Measurements from ENCODE around the gene KRT17. TPM values are rescaled to one million over a fixed set of nuclear protein-coding genes. Genes with fewer than 3 reads are reported as not detected.

KRT17 gene
- not detected for total RNA-seq
- 0.36 TPM for polyA plus RNA-seq (2013, experiment 1 of 2)
- polyA plus RNA-seq (2013, experiment 2 of 2): 0.62 TPM
- long read RNA-seq, experiment 1: 0 reads
- long read RNA-seq, experiment 2: 0 reads
- long read RNA-seq, experiment 3, partial matches to known transcripts: 1 of 1 reads
- long read RNA-seq, experiment 3, other reads (novel, unspliced or antisense): 0 of 1 reads
- long read RNA-seq, experiment 4, partial matches to known transcripts: 0 of 1 reads
- long read RNA-seq, experiment 4, other reads (novel, unspliced or antisense): 0 of 1 reads

DNA sequence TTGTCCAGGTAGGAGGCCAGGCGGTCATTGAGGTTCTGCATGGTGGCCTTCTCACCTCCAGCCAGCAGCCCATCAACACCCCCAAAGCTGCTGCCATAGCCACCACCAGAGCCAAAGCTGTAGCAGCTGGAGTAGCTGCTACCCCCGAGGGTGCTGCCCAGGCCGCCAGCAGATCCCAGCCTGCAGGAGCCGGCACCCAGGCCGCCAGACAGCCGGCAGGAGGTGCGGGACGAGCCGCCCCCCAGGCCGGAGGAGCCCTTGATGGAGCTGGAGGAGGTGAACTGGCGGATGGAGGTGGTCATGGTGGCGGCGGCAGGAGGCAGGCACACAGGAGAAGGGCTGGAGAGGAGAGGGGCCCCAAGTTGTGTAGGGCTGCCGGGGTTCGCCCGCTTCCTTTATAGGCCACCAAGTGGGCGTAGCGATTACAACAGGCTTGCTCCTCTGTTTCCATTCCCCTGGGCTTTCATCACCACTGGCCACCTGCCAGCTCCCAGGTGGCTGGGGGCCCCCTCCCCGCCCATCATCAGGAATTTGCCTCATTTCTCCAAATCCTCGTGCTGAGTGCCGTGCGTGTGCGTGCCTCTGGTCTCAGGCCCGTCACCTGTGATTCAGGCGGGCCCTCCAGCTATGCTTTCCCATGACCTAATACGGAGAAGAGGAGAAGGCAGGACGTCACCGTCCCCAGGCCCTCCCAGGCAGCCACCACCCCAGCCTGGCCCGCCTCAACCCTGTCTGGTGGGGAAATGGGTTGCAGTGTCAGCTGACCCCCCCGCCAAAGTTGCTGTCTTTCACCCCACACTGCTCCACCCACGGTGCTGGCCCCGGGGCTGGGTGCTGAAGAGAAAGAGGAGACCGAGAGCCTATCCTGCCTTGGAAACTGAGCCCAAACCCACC is at the start of gene KRT17:
Gene KRT17, minus strand, starts transcription at position 368 of the 894 bp plus-strand sequence. Its CDS starts 66 bp downstream, at position 302.
- H3K27ac ChIP-seq (ENCODE audit: low read depth, low read length): no peak within 1 kb of the TSS
- H3K27ac Mint-ChIP-seq: no peak within 1 kb of the TSS
- WGBS, 2 experiments (ENCODE audit: insufficient coverage in 1 of 2, insufficient read length in 1 of 2): 80 to 91% methylated on average over 1 to 31 of the region's 33 CpGs

DNA sequence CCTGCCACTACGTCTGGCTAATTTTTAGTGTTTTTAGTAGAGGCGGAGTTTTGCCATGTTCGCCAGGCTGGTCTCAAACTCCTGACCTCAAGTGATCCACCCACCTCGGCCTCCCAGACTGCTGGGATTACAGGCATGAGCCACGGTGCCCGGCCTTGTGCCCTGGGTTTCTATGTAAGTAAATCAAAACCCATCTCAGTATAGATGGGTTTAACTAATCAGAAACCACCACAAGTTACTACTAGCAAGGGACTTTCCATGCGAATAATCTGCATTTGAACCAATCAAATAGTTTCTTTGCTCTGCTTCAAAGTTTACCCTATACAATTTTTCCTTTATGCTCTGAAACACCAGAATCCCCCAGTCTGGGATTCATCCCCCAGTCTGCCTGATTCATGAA is 47.8 kb upstream of the KRT17 start:
- peak; percentile 33 for DNase-seq
- Mint-ChIP-seq H3K36me3 (ENCODE audit: low read depth) (no peaks in the 10 kb centered on the region), H3K4me1 (peaks cover 19% of the 10 kb centered on the region), H3K27me3 (ENCODE audit: insufficient read depth) (peaks cover 9% of the 10 kb centered on the region), H3K27ac (no peak overlapping the region), H3K4me3 (no peak overlapping the region), H3K9me3 (peaks cover 3% of the 10 kb centered on the region)
- no peak overlapping the region for H3K9ac ChIP-seq (ENCODE audit: extremely low read depth, low read length, poor library complexity, severe bottlenecking)
- no peaks in the 10 kb centered on the region for H3K36me3 ChIP-seq (ENCODE audit: control insufficient read depth, insufficient read depth, low read length)
- no peak overlapping the region for H3K4me3 ChIP-seq (ENCODE audit: low read length)
- 89 to 92% methylated on average over 4 to 7 of the region's 7 CpGs for WGBS, 2 experiments (ENCODE audit: insufficient coverage in 1 of 2, insufficient read length in 1 of 2)
- peaks cover 2% of the 10 kb centered on the region for H3K4me1 ChIP-seq (ENCODE audit: control insufficient read depth, insufficient read depth, low read length)
- H3K27ac ChIP-seq (ENCODE audit: low read depth, low read length): no peak overlapping the region
- H3K9me3 ChIP-seq (ENCODE audit: control insufficient read depth, low read length): no peaks in the 10 kb centered on the region
- H3K27me3 ChIP-seq (ENCODE audit: control insufficient read depth, insufficient read depth, low read length, poor library complexity, severe bottlenecking): peaks cover 6% of the 10 kb centered on the region
- TF ChIP-seq, protein P1, sequence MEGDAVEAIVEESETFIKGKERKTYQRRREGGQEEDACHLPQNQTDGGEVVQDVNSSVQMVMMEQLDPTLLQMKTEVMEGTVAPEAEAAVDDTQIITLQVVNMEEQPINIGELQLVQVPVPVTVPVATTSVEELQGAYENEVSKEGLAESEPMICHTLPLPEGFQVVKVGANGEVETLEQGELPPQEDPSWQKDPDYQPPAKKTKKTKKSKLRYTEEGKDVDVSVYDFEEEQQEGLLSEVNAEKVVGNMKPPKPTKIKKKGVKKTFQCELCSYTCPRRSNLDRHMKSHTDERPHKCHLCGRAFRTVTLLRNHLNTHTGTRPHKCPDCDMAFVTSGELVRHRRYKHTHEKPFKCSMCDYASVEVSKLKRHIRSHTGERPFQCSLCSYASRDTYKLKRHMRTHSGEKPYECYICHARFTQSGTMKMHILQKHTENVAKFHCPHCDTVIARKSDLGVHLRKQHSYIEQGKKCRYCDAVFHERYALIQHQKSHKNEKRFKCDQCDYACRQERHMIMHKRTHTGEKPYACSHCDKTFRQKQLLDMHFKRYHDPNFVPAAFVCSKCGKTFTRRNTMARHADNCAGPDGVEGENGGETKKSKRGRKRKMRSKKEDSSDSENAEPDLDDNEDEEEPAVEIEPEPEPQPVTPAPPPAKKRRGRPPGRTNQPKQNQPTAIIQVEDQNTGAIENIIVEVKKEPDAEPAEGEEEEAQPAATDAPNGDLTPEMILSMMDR (conservative IDR thresholded peaks at IDR 0.05): no peak

More for the DNA sequence above, at the start of gene KRT17:
- Histone ChIP-seq H3K4me3 (ENCODE audit: low read length) (no peak within 1 kb of the TSS), H3K27me3 (ENCODE audit: control insufficient read depth, insufficient read depth, low read length, poor library complexity, severe bottlenecking) (no peaks in the 10 kb centered on the region), H3K9me3 (ENCODE audit: control insufficient read depth, low read length) (no peaks in the 10 kb centered on the region), H3K9ac (ENCODE audit: extremely low read depth, low read length, poor library complexity, severe bottlenecking) (no peak within 1 kb of the TSS), H3K36me3 (ENCODE audit: control insufficient read depth, insufficient read depth, low read length) (no peaks in the 10 kb centered on the region), H3K4me1 (ENCODE audit: control insufficient read depth, insufficient read depth, low read length) (no peaks in the 10 kb centered on the region)
- no peaks in the 10 kb centered on the region for H3K9me3 Mint-ChIP-seq
- TF ChIP-seq, protein P1 (conservative IDR thresholded peaks at IDR 0.05): peak; percentile 12
- no peak within 1 kb of the TSS for H3K4me3 Mint-ChIP-seq
- no peaks in the 10 kb centered on the region for H3K36me3 Mint-ChIP-seq (ENCODE audit: low read depth)
- H3K4me1 Mint-ChIP-seq: no peaks in the 10 kb centered on the region
- peaks cover 3% of the 10 kb centered on the region for H3K27me3 Mint-ChIP-seq (ENCODE audit: insufficient read depth)
- DNase-seq: peak; percentile 69

DNA sequence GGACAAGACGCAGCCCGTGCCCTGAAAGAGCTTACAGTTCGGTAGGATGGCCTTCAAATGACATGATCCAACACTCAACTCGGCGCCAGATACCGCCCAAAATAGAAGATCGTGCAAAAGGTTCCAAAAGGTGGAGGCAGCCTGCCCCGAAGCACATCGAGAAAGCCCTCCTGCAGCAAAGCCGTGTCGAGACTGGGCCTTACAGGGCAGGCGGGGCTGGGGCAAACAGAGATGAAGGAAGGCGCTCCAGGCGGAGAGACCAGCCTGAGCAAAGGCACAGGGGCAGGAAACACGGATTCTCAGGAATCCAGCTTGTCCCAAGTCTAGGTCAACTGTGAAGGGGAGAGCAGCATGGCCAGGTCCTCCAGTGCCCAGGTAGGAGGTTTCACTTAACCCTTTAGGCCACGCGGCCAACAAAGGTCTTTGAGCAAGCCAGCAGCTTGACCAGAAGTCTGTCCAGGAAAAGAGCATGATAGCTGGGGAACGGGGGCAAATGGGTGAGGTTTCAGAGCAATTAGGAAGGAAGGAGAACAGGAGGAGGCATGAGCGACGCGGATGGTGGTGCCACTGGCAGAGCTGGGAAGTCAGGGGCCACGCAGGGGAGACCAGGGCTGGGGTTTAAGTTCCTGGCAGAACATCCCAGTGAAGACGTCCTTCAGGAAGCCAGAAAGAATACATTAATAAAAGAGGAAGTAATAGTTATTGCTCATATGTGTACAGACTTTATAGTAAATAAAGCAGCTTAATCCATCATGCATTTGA is 43.1 kb upstream of the KRT17 start:
- peak overlapping the region; percentile 35 for H3K27ac Mint-ChIP-seq

More for the DNA sequence above, 43.1 kb upstream of the KRT17 start:
- H3K4me3 Mint-ChIP-seq: peak overlapping the region; percentile 60
- no peak for DNase-seq
- no peaks in the 10 kb centered on the region for H3K36me3 ChIP-seq (ENCODE audit: control insufficient read depth, insufficient read depth, low read length)
- no peaks in the 10 kb centered on the region for H3K4me1 ChIP-seq (ENCODE audit: control insufficient read depth, insufficient read depth, low read length)
- H3K4me1 Mint-ChIP-seq: peaks cover 15% of the 10 kb centered on the region
- H3K27ac ChIP-seq (ENCODE audit: low read depth, low read length): no peak overlapping the region
- H3K27me3 ChIP-seq (ENCODE audit: control insufficient read depth, insufficient read depth, low read length, poor library complexity, severe bottlenecking): peaks cover 23% of the 10 kb centered on the region
- H3K9me3 Mint-ChIP-seq: no peaks in the 10 kb centered on the region
- TF ChIP-seq, protein P1 (conservative IDR thresholded peaks at IDR 0.05): peak; percentile 18
- H3K27me3 Mint-ChIP-seq (ENCODE audit: insufficient read depth): peaks cover 36% of the 10 kb centered on the region
- no peak overlapping the region for H3K4me3 ChIP-seq (ENCODE audit: low read length)
- no peaks in the 10 kb centered on the region for H3K36me3 Mint-ChIP-seq (ENCODE audit: low read depth)
- no peak overlapping the region for H3K9ac ChIP-seq (ENCODE audit: extremely low read depth, low read length, poor library complexity, severe bottlenecking)
- WGBS, 2 experiments (ENCODE audit: insufficient coverage in 1 of 2, insufficient read length in 1 of 2): 62 to 65% methylated on average over 21 to 23 of the region's 23 CpGs
- H3K9me3 ChIP-seq (ENCODE audit: control insufficient read depth, low read length): no peaks in the 10 kb centered on the region
